Left lung (tissue), 10 donors: ENCODE results near the gene KRTAP7-1. TPM values are rescaled to one million over a fixed set of nuclear protein-coding genes. Genes with fewer than 3 reads are reported as not detected.

Experiments used
- ATAC-seq: fragments of 200-7000 bp; cut with Tn5 transposase; one replicate; pipeline ENCODE4 v1.9.1; 2020; ENCODE audit warnings: moderate library complexity
- DNase-seq, 4 donors: peaks; one replicate each; pipeline ENCODE4 v3.0.0-alpha.2; 2013 to 2020
- H3K27ac ChIP-seq, 2 donors: fragments of 200-600 bp; sonication (generic) in 1 of 2; one replicate each; pipeline versions ENCODE4 v1.5.0 to v1.8.0; 2020 to 2021
- H3K27me3 ChIP-seq, 2 donors: fragments of 200-600 bp; sonication (generic) in 1 of 2; one replicate each; pipeline versions ENCODE4 v1.5.0 to v1.8.0; 2020 to 2021
- H3K36me3 ChIP-seq, 2 donors: fragments of 200-600 bp; sonication (generic) in 1 of 2; one replicate each; pipeline versions ENCODE4 v1.5.0 to v1.8.0; 2020 to 2021
- H3K4me1 ChIP-seq, 2 donors: fragments of 200-600 bp; one replicate each; pipeline ENCODE4 v1.8.0; 2021
- H3K4me3 ChIP-seq, 2 donors: fragments of 200-600 bp; sonication (generic) in 1 of 2; one replicate each; pipeline versions ENCODE4 v1.5.0 to v1.8.0; 2020 to 2021; ENCODE audit warnings: mild to moderate bottlenecking in 1 of 2
- H3K9me3 ChIP-seq, 2 donors: fragments of 200-600 bp; sonication (generic) in 1 of 2; one replicate each; pipeline versions ENCODE4 v1.5.0 to v1.8.0; 2020 to 2021
- CTCF ChIP-seq, 2 donors: fragments of 200-600 bp; sonication (generic) in 1 of 2; IDR thresholded peaks; one replicate each; pipeline versions ENCODE4 v1.5.0 to v1.8.0; 2021; ENCODE audit warnings: antibody characterized with exemption in 2 of 2
- intact Hi-C, 2 donors: fragments of 100-400 bp; cut with DNase I; formaldehyde crosslinking; loops; one replicate each; pipeline versions ENCODE4 v1.11.2 to v1.14.2; 2022
- polyA plus RNA-seq, 6 donors: library from polyadenylated mRNA; unstranded; fragments of 120-200 nt; gene quantifications; one replicate each; pipeline ENCODE4 v1.2.1, GENCODE V29; 2013; ENCODE audit not compliant: insufficient read length in 6 of 6
- total RNA-seq, 2 donors: library from RNA; stranded (reverse); fragmentation: NEBNext Ultra II Directional; extraction: Animal tissue kit (Norgen Biotek cat#: 25700); gene quantifications; one replicate each; pipeline ENCODE4 v1.2.1, GENCODE V29; 2021
- donor health status: DM: no; HTN: yes; CAD: no.
- donor health status: DM: no; HTN: no; CAD: no.

Gene KRTAP7-1
- total and polyA plus RNA-seq, 8 donors = not detected

GRCh38 chr21:30800605-30801004, 29.0 kb downstream of the KRTAP7-1 start:
- H3K36me3 ChIP-seq = no peaks in the 10 kb centered on the region
- no peak overlapping the region for H3K27ac ChIP-seq
- H3K4me1 ChIP-seq = no peaks in the 10 kb centered on the region
- no peaks in the 10 kb centered on the region for H3K9me3 ChIP-seq
- DNase-seq (no peak), ATAC-seq (no peak)
- no peaks in the 10 kb centered on the region for H3K27me3 ChIP-seq
- no peak for TF ChIP-seq CTCF (IDR thresholded peaks at IDR 0.05)
- H3K4me3 ChIP-seq = no peak overlapping the region
- intact Hi-C loops = no loop called here

GRCh38 chr21:30793581-30794314, 35.8 kb downstream of the KRTAP7-1 start:
- TF ChIP-seq CTCF (IDR thresholded peaks at IDR 0.05) = no peak
- Histone ChIP-seq H3K36me3 (no peaks in the 10 kb centered on the region), H3K9me3 (no peaks in the 10 kb centered on the region), H3K27ac (no peak overlapping the region), H3K27me3 (no peaks in the 10 kb centered on the region), H3K4me3 (no peak overlapping the region), H3K4me1 (no peaks in the 10 kb centered on the region)
- ATAC-seq = no peak
- no peak for DNase-seq
- intact Hi-C loops = no loop called here

- Histone ChIP-seq H3K36me3 (no peaks in the 10 kb centered on the region), H3K9me3 (no peaks in the 10 kb centered on the region), H3K27ac (no peak overlapping the region), H3K27me3 (no peaks in the 10 kb centered on the region), H3K4me1 (no peaks in the 10 kb centered on the region), H3K4me3 (no peak overlapping the region)
- TF ChIP-seq CTCF (IDR thresholded peaks at IDR 0.05) = no peak
- intact Hi-C loops = no loop called here
- ATAC-seq = no peak
- no peak for DNase-seq
These were observed 50.3 kb downstream of the KRTAP7-1 start for GRCh38 chr21:30779249-30779648.

Other genes with a start within 250 kb of the KRTAP7-1 start
- not detected for gene KRTAP22-2, start 239.4 kb downstream of the KRTAP7-1 start, total RNA-seq
- not detected for gene KRTAP22-2, start 239.4 kb downstream of the KRTAP7-1 start, polyA plus RNA-seq
- gene KRTAP6-3, start 237.3 kb downstream of the KRTAP7-1 start, total RNA-seq = not detected
- gene KRTAP6-3, start 237.3 kb downstream of the KRTAP7-1 start, polyA plus RNA-seq = not detected
- gene KRTAP6-2, start 230.9 kb downstream of the KRTAP7-1 start, total RNA-seq = not detected
- not detected for gene KRTAP6-2, start 230.9 kb downstream of the KRTAP7-1 start, polyA plus RNA-seq
- not detected for gene KRTAP22-1, start 228.7 kb downstream of the KRTAP7-1 start, total RNA-seq
- not detected for gene KRTAP22-1, start 228.7 kb downstream of the KRTAP7-1 start, polyA plus RNA-seq
- not detected for gene KRTAP6-1, start 215.8 kb downstream of the KRTAP7-1 start, total RNA-seq
- not detected for gene KRTAP6-1, start 215.8 kb downstream of the KRTAP7-1 start, polyA plus RNA-seq
- gene KRTAP20-1, start 213.3 kb downstream of the KRTAP7-1 start, total RNA-seq = not detected
- gene KRTAP20-1, start 213.3 kb downstream of the KRTAP7-1 start, polyA plus RNA-seq = not detected
- not detected for gene KRTAP20-4, start 209.1 kb downstream of the KRTAP7-1 start, total RNA-seq
- not detected for gene KRTAP20-4, start 209.1 kb downstream of the KRTAP7-1 start, polyA plus RNA-seq
- not detected for gene KRTAP20-2, start 194.6 kb downstream of the KRTAP7-1 start, total RNA-seq
- gene KRTAP20-2, start 194.6 kb downstream of the KRTAP7-1 start, polyA plus RNA-seq = not detected
- gene KRTAP20-3, start 186.9 kb downstream of the KRTAP7-1 start, total RNA-seq = not detected
- not detected for gene KRTAP20-3, start 186.9 kb downstream of the KRTAP7-1 start, polyA plus RNA-seq
- gene KRTAP21-3, start 111.0 kb downstream of the KRTAP7-1 start, total RNA-seq = not detected
- gene KRTAP21-3, start 111.0 kb downstream of the KRTAP7-1 start, polyA plus RNA-seq = not detected
- gene KRTAP21-2, start 82.5 kb downstream of the KRTAP7-1 start, total RNA-seq = not detected
- not detected for gene KRTAP21-2, start 82.5 kb downstream of the KRTAP7-1 start, polyA plus RNA-seq
- not detected for gene KRTAP21-1, start 74.3 kb downstream of the KRTAP7-1 start, total RNA-seq
- not detected for gene KRTAP21-1, start 74.3 kb downstream of the KRTAP7-1 start, polyA plus RNA-seq
- gene KRTAP8-1, start 16.5 kb downstream of the KRTAP7-1 start, total RNA-seq = not detected
- not detected for gene KRTAP8-1, start 16.5 kb downstream of the KRTAP7-1 start, polyA plus RNA-seq
- not detected for gene KRTAP11-1, start 51.8 kb upstream of the KRTAP7-1 start, total RNA-seq
- gene KRTAP11-1, start 51.8 kb upstream of the KRTAP7-1 start, polyA plus RNA-seq = not detected
- not detected for gene KRTAP19-8, start 208.7 kb upstream of the KRTAP7-1 start, total RNA-seq
- not detected for gene KRTAP19-8, start 208.7 kb upstream of the KRTAP7-1 start, polyA plus RNA-seq